OCI-LY1 (cell line): ENCODE results near the gene SOX18.
"Not testable (repeated sequence)": the region's sequence is repeated elsewhere in the genome, so short reads cannot be mapped to it uniquely, and the experiment has no call there.

ENCODE experiments used
- H2AFZ ChIP-seq: fragments of 200-600 bp; sonication (generic), shearing (Covaris generic); 2 replicates; pipeline ENCODE4 v1.6.0; 2014; ENCODE audit warnings: antibody characterized with exemption, mild to moderate bottlenecking, low read length
- H3F3A ChIP-seq: fragments of 200-600 bp; sonication (generic), shearing (Covaris generic); 2 replicates; pipeline ENCODE4 v1.6.0; 2014; ENCODE audit warnings: mild to moderate bottlenecking, antibody characterized with exemption, low read length, moderate library complexity; ENCODE audit not compliant: insufficient read depth
- H3K27ac ChIP-seq: fragments of 200-600 bp; sonication (generic); 2 replicates; pipeline ENCODE4 v1.5.1; 2014; ENCODE audit warnings: low read length, mixed run types, mild to moderate bottlenecking, low read depth; ENCODE audit not compliant: poor library complexity, severe bottlenecking
- H3K27me3 ChIP-seq: fragments of 200-600 bp; sonication (generic); 2 replicates; pipeline ENCODE4 v1.6.0; 2014; ENCODE audit warnings: antibody characterized with exemption, mild to moderate bottlenecking, low read length, moderate library complexity; ENCODE audit not compliant: insufficient read depth
- H3K36me3 ChIP-seq: fragments of 200-600 bp; sonication (generic); 2 replicates; pipeline ENCODE4 v1.6.1; 2014; ENCODE audit warnings: mild to moderate bottlenecking, antibody characterized with exemption, low read length, moderate library complexity, mixed read lengths; ENCODE audit not compliant: insufficient read depth
- H3K4me1 ChIP-seq: fragments of 200-600 bp; sonication (generic); 2 replicates; pipeline ENCODE4 v1.5.1; 2014; ENCODE audit warnings: mild to moderate bottlenecking, low read length, moderate library complexity; ENCODE audit not compliant: insufficient read depth, severe bottlenecking
- H3K4me2 ChIP-seq: fragments of 200-600 bp; sonication (generic), shearing (Covaris generic); 2 replicates; pipeline ENCODE4 v1.6.1; 2014; ENCODE audit warnings: low read length
- H3K4me3 ChIP-seq: fragments of 200-600 bp; sonication (generic); 2 replicates; pipeline ENCODE4 v1.5.1; 2014; ENCODE audit warnings: low read length, low read depth, mild to moderate bottlenecking, mixed read lengths; ENCODE audit not compliant: poor library complexity, severe bottlenecking
- H3K79me2 ChIP-seq: fragments of 200-600 bp; shearing (Covaris generic); 2 replicates; pipeline ENCODE4 v1.6.1; 2016; ENCODE audit warnings: mixed run types, low read length, mixed read lengths; ENCODE audit not compliant: insufficient read depth
- H3K9ac ChIP-seq: fragments of 200-600 bp; sonication (generic), shearing (Covaris generic); 2 replicates; pipeline ENCODE4 v1.6.1; 2014; ENCODE audit warnings: mild to moderate bottlenecking, low read length, mixed read lengths
- H3K9me2 ChIP-seq: fragments of 200-600 bp; sonication (generic), shearing (Covaris generic); 2 replicates; pipeline ENCODE4 v1.6.1; 2014; ENCODE audit warnings: low read depth, mild to moderate bottlenecking, low read length, mixed read lengths
- H3K9me3 ChIP-seq: fragments of 200-600 bp; shearing (Covaris generic); 2 replicates; pipeline ENCODE4 v1.6.1; 2014; ENCODE audit warnings: low read length, mixed read lengths
- H4K20me1 ChIP-seq: fragments of 200-600 bp; sonication (generic), shearing (Covaris generic); 2 replicates; pipeline ENCODE4 v1.6.0; 2016; ENCODE audit warnings: mild to moderate bottlenecking, low read length; ENCODE audit not compliant: insufficient read depth
- EZH2 ChIP-seq: fragments of 200-600 bp; sonication (generic), shearing (Covaris generic); IDR thresholded peaks from 2 replicates; pipeline ENCODE4 v1.8.0; 2017; ENCODE audit warnings: borderline replicate concordance, mixed run types, mild to moderate bottlenecking, antibody characterized with exemption, low read length, moderate library complexity, mixed read lengths
- TF ChIP-seq, protein P1 (sequence below): fragments of 200-600 bp; sonication (generic), shearing (Covaris generic); IDR thresholded peaks from 2 replicates; pipeline ENCODE4 v1.5.1; 2017; ENCODE audit warnings: mild to moderate bottlenecking, antibody characterized with exemption, low read length, moderate library complexity, mixed read lengths

Gene SOX18

DNA sequence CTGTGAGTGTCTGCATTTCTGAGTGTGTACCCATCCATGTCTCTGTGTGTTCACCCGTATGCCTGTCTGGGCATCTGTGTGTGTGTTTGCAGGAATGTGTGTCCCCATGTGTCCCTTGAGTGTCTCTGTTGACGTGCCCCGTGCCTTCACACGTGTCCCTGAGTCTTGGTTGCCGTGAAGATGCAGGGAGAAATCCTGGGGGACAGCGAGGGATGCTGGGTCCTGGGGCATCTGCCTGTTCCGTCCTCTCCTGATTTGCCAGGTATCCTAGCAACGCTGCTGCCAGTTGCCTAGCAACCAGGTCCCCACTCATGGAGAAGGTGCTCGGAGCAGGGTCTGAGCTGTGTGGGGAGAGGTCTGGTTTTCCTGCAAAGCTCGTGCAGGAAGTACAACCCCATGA, 40.7 kb upstream of the SOX18 start:
- H2AFZ ChIP-seq, result no peak overlapping the region
- H3K79me2 ChIP-seq, result no peaks in the 10 kb centered on the region
- H3K27ac ChIP-seq, result no peak overlapping the region
- no peak overlapping the region for H3K9ac ChIP-seq
- no peak for TF ChIP-seq EZH2
- TF ChIP-seq, protein P1, sequence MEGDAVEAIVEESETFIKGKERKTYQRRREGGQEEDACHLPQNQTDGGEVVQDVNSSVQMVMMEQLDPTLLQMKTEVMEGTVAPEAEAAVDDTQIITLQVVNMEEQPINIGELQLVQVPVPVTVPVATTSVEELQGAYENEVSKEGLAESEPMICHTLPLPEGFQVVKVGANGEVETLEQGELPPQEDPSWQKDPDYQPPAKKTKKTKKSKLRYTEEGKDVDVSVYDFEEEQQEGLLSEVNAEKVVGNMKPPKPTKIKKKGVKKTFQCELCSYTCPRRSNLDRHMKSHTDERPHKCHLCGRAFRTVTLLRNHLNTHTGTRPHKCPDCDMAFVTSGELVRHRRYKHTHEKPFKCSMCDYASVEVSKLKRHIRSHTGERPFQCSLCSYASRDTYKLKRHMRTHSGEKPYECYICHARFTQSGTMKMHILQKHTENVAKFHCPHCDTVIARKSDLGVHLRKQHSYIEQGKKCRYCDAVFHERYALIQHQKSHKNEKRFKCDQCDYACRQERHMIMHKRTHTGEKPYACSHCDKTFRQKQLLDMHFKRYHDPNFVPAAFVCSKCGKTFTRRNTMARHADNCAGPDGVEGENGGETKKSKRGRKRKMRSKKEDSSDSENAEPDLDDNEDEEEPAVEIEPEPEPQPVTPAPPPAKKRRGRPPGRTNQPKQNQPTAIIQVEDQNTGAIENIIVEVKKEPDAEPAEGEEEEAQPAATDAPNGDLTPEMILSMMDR, result no peak
- H3K4me3 ChIP-seq, result no peak overlapping the region
- H3K36me3 ChIP-seq, result no peaks in the 10 kb centered on the region; the same call in 1 of the 2 replicates
- H3F3A ChIP-seq, result no peaks in the 10 kb centered on the region
- H3K4me1 ChIP-seq, result no peaks in the 10 kb centered on the region
- 0 out of 2 replicates have a peak, but pooled peaks cover 3% of the 10 kb centered on the region for H3K9me3 ChIP-seq
- H3K27me3 ChIP-seq, result peaks cover 6% of the 10 kb centered on the region; the same call in 1 of the 2 replicates
- no peak overlapping the region for H3K4me2 ChIP-seq
- no peaks in the 10 kb centered on the region for H4K20me1 ChIP-seq
- no peaks in the 10 kb centered on the region for H3K9me2 ChIP-seq

DNA sequence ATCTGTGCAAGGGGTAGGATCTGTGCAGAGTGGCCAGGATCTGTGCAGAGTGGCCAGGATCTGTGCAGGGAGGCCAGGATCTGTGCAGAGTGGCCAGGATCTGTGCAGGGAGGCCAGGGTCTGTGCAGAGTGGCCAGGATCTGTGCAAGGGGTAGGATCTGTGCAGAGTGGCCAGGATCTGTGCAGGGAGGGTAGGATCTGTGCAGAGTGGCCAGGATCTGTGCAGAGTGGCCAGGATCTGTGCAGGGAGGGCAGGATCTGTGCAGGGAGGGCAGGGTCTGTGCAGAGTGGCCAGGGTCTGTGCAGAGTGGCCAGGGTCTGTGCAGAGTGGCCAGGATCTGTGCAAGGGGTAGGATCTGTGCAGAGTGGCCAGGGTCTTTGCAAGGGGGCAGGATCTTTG, 39.1 kb upstream of the SOX18 start:
- H3F3A ChIP-seq, H2AFZ ChIP-seq, H4K20me1 ChIP-seq, H3K4me3 ChIP-seq, H3K9me2 ChIP-seq, H3K27me3 ChIP-seq, H3K36me3 ChIP-seq, H3K9me3 ChIP-seq, H3K4me1 ChIP-seq, H3K27ac ChIP-seq, H3K4me2 ChIP-seq, H3K9ac ChIP-seq, H3K79me2 ChIP-seq: not testable (repeated sequence)

DNA sequence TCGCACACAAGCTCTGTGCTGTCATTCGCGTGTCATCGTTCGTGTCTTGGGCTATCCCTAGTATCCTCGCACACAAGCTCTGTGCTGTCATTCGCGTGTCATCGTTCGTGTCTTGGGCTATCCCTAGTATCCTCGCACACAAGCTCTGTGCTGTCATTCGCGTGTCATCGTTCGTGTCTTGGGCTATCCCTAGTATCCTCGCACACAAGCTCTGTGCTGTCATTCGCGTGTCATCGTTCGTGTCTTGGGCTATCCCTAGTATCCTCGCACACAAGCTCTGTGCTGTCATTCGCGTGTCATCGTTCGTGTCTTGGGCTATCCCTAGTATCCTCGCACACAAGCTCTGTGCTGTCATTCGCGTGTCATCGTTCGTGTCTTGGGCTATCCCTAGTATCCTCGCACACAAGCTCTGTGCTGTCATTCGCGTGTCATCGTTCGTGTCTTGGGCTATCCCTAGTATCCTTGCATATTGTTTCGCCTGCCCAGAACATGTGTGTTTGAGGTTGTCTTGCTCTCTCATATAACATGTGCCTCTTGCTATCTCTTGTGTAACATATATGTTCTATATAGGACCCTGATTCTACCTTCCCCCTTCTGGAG, 37.9 kb upstream of the SOX18 start:
- not testable (repeated sequence) for H3K4me3 ChIP-seq, H3K9me2 ChIP-seq, H3K9ac ChIP-seq, H3K36me3 ChIP-seq, H4K20me1 ChIP-seq, H3K9me3 ChIP-seq, H3F3A ChIP-seq, H3K27ac ChIP-seq, H3K4me2 ChIP-seq, H2AFZ ChIP-seq, H3K79me2 ChIP-seq, H3K27me3 ChIP-seq
- peaks cover 10% of the 10 kb centered on the region for H3K4me1 ChIP-seq

DNA sequence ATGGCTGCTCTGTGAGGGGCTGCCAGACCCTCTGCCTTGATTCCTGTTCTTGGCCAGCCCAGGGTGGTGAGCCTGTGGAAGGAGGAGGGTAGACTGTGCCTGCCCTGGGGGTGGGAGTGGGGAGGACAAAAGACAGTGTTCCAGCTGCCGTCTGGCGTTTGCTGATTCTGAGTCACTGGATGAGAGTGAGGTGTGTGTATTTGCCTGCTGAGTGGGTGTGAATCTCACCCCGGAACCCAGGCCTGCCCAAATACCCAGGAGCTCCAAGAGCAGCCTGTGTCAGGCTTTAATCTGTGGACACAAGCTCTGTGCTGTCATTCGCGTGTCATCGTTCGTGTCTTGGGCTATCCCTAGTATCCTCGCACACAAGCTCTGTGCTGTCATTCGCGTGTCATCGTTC, 37.4 kb upstream of the SOX18 start:
- H3K27ac ChIP-seq, result no peak overlapping the region
- H2AFZ ChIP-seq, result no peak overlapping the region
- H3K9me3 ChIP-seq, result 0 out of 2 replicates have a peak, but pooled peaks cover 3% of the 10 kb centered on the region
- TF ChIP-seq, protein P1, result no peak
- TF ChIP-seq EZH2, result no peak
- H3K79me2 ChIP-seq, result no peaks in the 10 kb centered on the region
- no peak overlapping the region for H3K9ac ChIP-seq
- peaks cover 10% of the 10 kb centered on the region for H3K4me1 ChIP-seq
- H3F3A ChIP-seq, result no peaks in the 10 kb centered on the region
- peaks cover 6% of the 10 kb centered on the region; the same call in 1 of the 2 replicates for H3K27me3 ChIP-seq
- no peaks in the 10 kb centered on the region for H4K20me1 ChIP-seq
- no peaks in the 10 kb centered on the region; the same call in 1 of the 2 replicates for H3K36me3 ChIP-seq
- H3K9me2 ChIP-seq, result no peaks in the 10 kb centered on the region
- H3K4me3 ChIP-seq, result no peak overlapping the region
- H3K4me2 ChIP-seq, result no peak overlapping the region
